AG09309 (cell line): Measurements from ENCODE around the gene CD4.
A peak's percentile ranks its signal among the peaks of the same experiment; 100 is the strongest.

ENCODE experiments used
- DNase-seq: peaks from one replicate; pipeline ENCODE4 v3.0.0-alpha.2; 2010; ENCODE audit warnings: low read depth
- H3K4me3 ChIP-seq: 2 replicates; pipeline ENCODE4 v1.5.1; 2011; ENCODE audit warnings: mild to moderate bottlenecking, low read depth, low read length, moderate library complexity; ENCODE audit not compliant: control insufficient read depth
- TF ChIP-seq, protein P1 (sequence below): IDR thresholded peaks from 2 replicates; pipeline ENCODE4 v1.5.1; 2011; ENCODE audit warnings: mild to moderate bottlenecking, low read depth, low read length, inconsistent platforms; ENCODE audit not compliant: insufficient read depth, control insufficient read depth; ENCODE audit errors: missing control alignments

The CD4 gene

GRCh38 chr12:6772726-6773589, 16.4 kb upstream of the CD4 start:
- no peak overlapping the region for H3K4me3 ChIP-seq
- no peak for DNase-seq
- TF ChIP-seq, protein P1, sequence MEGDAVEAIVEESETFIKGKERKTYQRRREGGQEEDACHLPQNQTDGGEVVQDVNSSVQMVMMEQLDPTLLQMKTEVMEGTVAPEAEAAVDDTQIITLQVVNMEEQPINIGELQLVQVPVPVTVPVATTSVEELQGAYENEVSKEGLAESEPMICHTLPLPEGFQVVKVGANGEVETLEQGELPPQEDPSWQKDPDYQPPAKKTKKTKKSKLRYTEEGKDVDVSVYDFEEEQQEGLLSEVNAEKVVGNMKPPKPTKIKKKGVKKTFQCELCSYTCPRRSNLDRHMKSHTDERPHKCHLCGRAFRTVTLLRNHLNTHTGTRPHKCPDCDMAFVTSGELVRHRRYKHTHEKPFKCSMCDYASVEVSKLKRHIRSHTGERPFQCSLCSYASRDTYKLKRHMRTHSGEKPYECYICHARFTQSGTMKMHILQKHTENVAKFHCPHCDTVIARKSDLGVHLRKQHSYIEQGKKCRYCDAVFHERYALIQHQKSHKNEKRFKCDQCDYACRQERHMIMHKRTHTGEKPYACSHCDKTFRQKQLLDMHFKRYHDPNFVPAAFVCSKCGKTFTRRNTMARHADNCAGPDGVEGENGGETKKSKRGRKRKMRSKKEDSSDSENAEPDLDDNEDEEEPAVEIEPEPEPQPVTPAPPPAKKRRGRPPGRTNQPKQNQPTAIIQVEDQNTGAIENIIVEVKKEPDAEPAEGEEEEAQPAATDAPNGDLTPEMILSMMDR: no peak

GRCh38 chr12:6773590-6774351, 15.6 kb upstream of the CD4 start:
- H3K4me3 ChIP-seq: no peak overlapping the region
- DNase-seq: no peak

GRCh38 chr12:6774499-6775062, 14.7 kb upstream of the CD4 start:
- no peak for DNase-seq
- no peak overlapping the region for H3K4me3 ChIP-seq
- TF ChIP-seq, protein P1: no peak

More at GRCh38 chr12:6773590-6774351, 15.6 kb upstream of the CD4 start:
- TF ChIP-seq, protein P1: no peak

GRCh38 chr12:6775185-6776174, 13.8 kb upstream of the CD4 start:
- no peak for DNase-seq
- H3K4me3 ChIP-seq: no peak overlapping the region
- TF ChIP-seq, protein P1: no peak

DNA sequence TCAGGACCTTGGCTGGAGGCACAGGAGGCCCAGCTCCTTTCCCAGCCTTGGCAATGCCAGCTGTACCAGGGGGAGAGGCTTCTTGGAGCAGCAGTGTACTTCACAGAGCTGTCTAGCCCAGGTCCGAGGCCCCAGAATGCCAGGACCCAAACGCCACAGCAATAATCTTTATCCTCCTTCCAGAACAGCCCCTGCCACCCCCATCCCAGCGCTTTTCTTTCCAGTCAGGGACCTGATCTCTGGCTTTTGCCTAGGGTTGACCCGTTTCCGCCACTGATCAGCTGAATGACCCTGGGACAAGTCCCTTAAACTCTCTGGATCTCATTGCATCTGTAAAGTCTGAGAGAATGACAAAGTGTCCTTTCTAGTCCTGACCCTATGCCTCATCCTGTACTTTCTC, 11.9 kb upstream of the CD4 start:
- no peak for DNase-seq
- TF ChIP-seq, protein P1: no peak
- no peak overlapping the region for H3K4me3 ChIP-seq

- TF ChIP-seq, protein P1: no peak
- DNase-seq: no peak
- peak overlapping the region; percentile 29 for H3K4me3 ChIP-seq
Observed at GRCh38 chr12:6778217-6778573, 11.1 kb upstream of the CD4 start.
